IgD-negative memory B cell (primary cell): ENCODE measurements around the gene KLHL12. TPM values are rescaled to one million over a fixed set of nuclear protein-coding genes. Genes with fewer than 3 reads are reported as not detected.

Source experiments
- H3K27ac Mint-ChIP-seq, 3 donors: one replicate each; pipeline ENCODE4 v1.8.0; 2020 to 2022; ENCODE audit warnings: mild to moderate bottlenecking in 3 of 3, mixed read lengths in 3 of 3, moderate library complexity in 1 of 3
- H3K27me3 Mint-ChIP-seq: one replicate; pipeline ENCODE4 v1.8.0; 2021; ENCODE audit warnings: mixed read lengths
- H3K36me3 Mint-ChIP-seq: one replicate; pipeline ENCODE4 v1.8.0; 2020; ENCODE audit warnings: mild to moderate bottlenecking, mixed read lengths
- H3K4me1 Mint-ChIP-seq, 3 donors: one replicate each; pipeline ENCODE4 v1.8.0; 2020 to 2022; ENCODE audit warnings: mixed read lengths in 3 of 3, mild to moderate bottlenecking in 1 of 3
- H3K4me3 Mint-ChIP-seq, 4 donors: one replicate each; pipeline ENCODE4 v1.8.0; 2020 to 2022; ENCODE audit warnings: mild to moderate bottlenecking in 4 of 4, mixed read lengths in 4 of 4, moderate library complexity in 3 of 4
- H3K9me3 Mint-ChIP-seq, 3 donors: one replicate each; pipeline ENCODE4 v1.8.0; 2020 to 2021; ENCODE audit warnings: mixed read lengths in 3 of 3, mild to moderate bottlenecking in 1 of 3
- polyA plus RNA-seq: library from polyadenylated mRNA; unstranded; fragments of 300-500 nt; fragmentation: Illumina TruSeq; gene quantifications from one replicate; pipeline ENCODE4 v1.2.3, GENCODE V29; 2021

The KLHL12 gene
- 15.3 TPM for polyA plus RNA-seq

GRCh38 chr1:202926581-202927491, at the start of gene KLHL12:
Gene KLHL12, minus strand, starts transcription at chr1:202927234. Its CDS starts 2,072 bp downstream, at chr1:202925162.
- no peaks in the 10 kb centered on the region for H3K36me3 Mint-ChIP-seq
- peak within 1 kb of the TSS; percentile 92 to 98 (median 96) for H3K4me3 Mint-ChIP-seq
- H3K27me3 Mint-ChIP-seq, result no peaks in the 10 kb centered on the region
- peaks cover 13 to 15% (median 14%) of the 10 kb centered on the region in 3 donors for H3K4me1 Mint-ChIP-seq
- peak within 1 kb of the TSS; percentile 95 for H3K27ac Mint-ChIP-seq
- no peaks in the 10 kb centered on the region for H3K9me3 Mint-ChIP-seq

DNA sequence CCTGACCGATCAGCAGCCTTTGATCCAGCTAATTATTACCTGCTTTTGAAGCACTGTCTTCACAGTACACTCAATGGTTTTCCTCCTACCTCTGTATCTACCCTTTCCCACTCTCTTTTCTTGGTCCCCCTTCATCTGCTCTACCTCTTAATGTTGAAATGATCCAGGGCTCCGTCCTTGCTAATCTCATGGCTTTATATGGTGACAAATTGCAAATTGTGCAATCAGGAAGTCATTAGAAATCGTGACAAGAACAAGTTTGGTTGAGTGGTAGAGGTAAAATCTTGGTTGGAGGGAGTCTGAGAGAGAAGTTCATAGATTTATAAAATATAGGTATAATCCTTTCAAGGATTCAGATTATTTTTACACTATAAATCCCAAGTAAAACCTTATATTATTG, 49.6 kb upstream of the KLHL12 start:
- Mint-ChIP-seq H3K27me3 (peaks cover 7% of the 10 kb centered on the region), H3K27ac (no peak overlapping the region), H3K36me3 (no peaks in the 10 kb centered on the region), H3K4me3 (no peak overlapping the region), H3K9me3 (no peaks in the 10 kb centered on the region), H3K4me1 (peaks cover 0 to 4% (median under 1%) of the 10 kb centered on the region in 3 donors)

DNA sequence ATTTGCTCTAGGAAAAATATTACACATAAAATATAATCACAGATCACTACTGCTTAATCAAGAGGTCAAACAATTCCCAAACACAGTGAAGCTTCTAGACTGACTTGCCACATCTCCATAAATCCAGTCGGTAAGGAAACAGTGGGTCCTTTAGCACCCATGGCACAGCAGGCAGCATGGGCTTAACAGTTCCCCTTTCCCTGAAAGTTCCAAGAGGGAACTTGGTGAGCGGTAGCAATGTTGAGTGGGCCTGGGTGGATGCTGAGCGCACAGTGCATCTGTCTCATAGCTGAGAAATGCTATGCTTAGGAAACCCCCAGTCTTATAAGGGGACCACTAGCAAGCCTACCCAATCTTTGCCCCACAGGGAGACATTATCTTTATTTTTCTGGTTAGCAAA, 47.8 kb upstream of the KLHL12 start:
- no peak overlapping the region for H3K4me3 Mint-ChIP-seq
- no peaks in the 10 kb centered on the region for H3K36me3 Mint-ChIP-seq
- H3K9me3 Mint-ChIP-seq, result no peaks in the 10 kb centered on the region
- H3K4me1 Mint-ChIP-seq, result peaks cover 0 to 7% (median 1%) of the 10 kb centered on the region in 3 donors
- H3K27ac Mint-ChIP-seq, result no peak overlapping the region
- H3K27me3 Mint-ChIP-seq, result peaks cover 2% of the 10 kb centered on the region

GRCh38 chr1:202972046-202972445, 45.0 kb upstream of the KLHL12 start:
- Mint-ChIP-seq H3K27ac (peak overlapping the region in 1 of 3 donors; percentile 35), H3K27me3 (peaks cover 2% of the 10 kb centered on the region), H3K9me3 (no peaks in the 10 kb centered on the region), H3K36me3 (no peaks in the 10 kb centered on the region), H3K4me1 (peaks cover 17 to 22% (median 17%) of the 10 kb centered on the region in 3 donors), H3K4me3 (no peak overlapping the region)

- no peaks in the 10 kb centered on the region for H3K36me3 Mint-ChIP-seq
Observed at GRCh38 chr1:202968895-202969295, 41.9 kb upstream of the KLHL12 start.

DNA sequence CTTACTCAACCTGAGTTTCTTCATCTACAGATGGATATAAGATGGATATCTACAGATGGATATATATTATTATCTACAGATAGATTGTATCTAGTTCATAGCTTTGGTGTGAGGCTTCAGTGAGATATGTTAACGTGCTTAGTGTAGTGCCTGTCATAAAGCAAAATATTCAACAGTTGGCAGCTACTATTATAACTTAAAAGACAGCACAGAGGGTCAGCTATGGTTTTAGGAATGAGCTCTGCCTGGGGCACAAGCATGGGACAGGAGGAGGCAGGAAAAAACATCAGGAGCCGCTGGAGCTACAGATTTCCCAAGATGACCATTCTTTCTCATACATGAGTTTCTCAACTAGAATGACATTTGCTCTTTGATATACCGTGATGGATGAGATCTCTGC, 41.3 kb upstream of the KLHL12 start:
- peak overlapping the region; percentile 75 to 90 (median 86) for H3K27ac Mint-ChIP-seq
- peaks cover 2% of the 10 kb centered on the region for H3K27me3 Mint-ChIP-seq
- peaks cover 3% of the 10 kb centered on the region for H3K36me3 Mint-ChIP-seq
- H3K4me1 Mint-ChIP-seq, result peaks cover 22 to 25% (median 24%) of the 10 kb centered on the region in 3 donors
- H3K4me3 Mint-ChIP-seq, result peak overlapping the region; percentile 79 to 97 (median 88)
- no peaks in the 10 kb centered on the region for H3K9me3 Mint-ChIP-seq

More at GRCh38 chr1:202968895-202969295, 41.9 kb upstream of the KLHL12 start:
- no peaks in the 10 kb centered on the region for H3K9me3 Mint-ChIP-seq
- H3K27me3 Mint-ChIP-seq, result peaks cover 2% of the 10 kb centered on the region
- H3K4me1 Mint-ChIP-seq, result peaks cover 22 to 25% (median 25%) of the 10 kb centered on the region in 3 donors
- H3K27ac Mint-ChIP-seq, result peak overlapping the region; percentile 75 to 90 (median 78)
- H3K4me3 Mint-ChIP-seq, result peak overlapping the region; percentile 79 to 97 (median 88)

DNA sequence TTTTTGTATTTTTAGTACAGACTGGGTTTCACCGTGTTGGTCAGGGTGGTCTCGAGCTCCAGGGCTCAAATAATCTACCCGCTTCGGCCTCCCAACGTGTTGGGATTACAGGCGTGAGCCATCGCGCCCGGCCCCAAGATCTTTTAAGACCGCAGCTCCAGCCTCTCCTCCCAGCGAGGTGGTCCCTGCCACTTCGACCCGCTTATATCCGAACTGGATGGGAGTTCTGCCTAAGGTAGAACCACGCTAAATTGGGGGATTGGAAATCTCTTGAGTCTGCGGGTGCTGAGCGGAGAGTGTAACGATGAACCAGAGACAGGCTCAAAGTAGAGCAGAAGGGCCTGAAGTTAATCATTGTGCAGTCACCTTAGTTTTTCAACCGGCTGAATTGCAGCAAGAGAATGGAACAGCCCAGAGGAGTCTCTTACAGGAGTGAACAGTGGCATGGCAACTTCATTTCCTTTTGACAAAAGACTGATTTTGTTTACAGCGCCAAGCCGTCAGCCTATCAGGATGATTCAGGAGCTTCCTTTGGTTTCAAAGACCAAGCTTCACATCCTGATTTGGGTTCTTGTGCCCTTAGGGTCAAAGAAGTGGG, 40.7 kb upstream of the KLHL12 start:
- Mint-ChIP-seq H3K9me3 (no peaks in the 10 kb centered on the region), H3K27me3 (peaks cover 2% of the 10 kb centered on the region), H3K4me1 (peaks cover 22 to 25% (median 24%) of the 10 kb centered on the region in 3 donors), H3K27ac (peak overlapping the region; percentile 75 to 93 (median 86)), H3K4me3 (peak overlapping the region; percentile 87 to 97 (median 92)), H3K36me3 (peaks cover 3% of the 10 kb centered on the region)

DNA sequence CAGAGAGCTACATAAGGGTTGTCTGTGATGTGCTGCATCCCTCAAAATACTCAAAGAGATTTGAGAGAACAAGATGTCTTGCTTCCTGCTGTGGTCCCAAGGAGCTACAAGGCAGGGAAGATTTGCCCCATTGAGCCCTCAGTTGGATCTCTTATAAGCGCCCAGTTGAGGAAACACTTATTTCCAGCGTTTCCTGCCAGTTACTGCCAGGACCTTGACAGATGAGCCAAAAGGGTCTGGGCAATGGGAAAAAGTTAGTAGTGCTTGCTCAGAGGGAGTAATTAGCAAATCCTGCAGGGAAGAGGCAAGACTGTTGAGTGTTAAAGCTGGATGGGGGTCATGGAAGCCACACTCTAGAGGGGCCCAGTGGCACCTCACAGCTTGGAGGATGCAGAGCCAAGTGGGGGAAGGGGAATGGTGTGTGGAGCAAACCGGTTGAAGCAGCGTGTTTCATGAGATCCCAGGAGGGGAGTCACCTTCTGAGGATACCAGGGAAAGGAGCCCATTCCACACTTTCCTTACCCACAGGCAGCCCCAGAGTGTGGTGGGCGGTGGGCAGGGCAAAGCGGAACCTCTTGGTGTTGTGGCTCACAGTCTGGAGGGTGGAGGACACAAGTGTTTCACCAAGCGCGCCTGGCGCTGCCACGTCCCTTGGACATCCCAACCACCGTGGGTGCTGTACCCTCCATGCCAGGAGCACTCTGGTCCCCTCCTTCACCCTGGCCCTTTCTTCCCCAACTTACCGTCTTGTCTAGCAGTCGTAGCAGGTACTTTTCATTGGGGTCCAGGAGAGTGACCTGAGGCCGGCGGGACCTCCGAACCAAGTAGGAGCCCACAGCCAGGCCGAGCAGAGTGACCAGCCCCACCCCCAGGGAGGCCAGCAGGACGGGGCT, 39.2 kb upstream of the KLHL12 start:
- H3K4me3 Mint-ChIP-seq, result peak overlapping the region; percentile 81 to 92 (median 86)
- H3K36me3 Mint-ChIP-seq, result peaks cover 3% of the 10 kb centered on the region
- H3K4me1 Mint-ChIP-seq, result peaks cover 22 to 24% (median 23%) of the 10 kb centered on the region in 3 donors
- peak overlapping the region in 2 of 3 donors; percentile 38 to 74 for H3K27ac Mint-ChIP-seq
- H3K27me3 Mint-ChIP-seq, result peaks cover 2% of the 10 kb centered on the region
- H3K9me3 Mint-ChIP-seq, result no peaks in the 10 kb centered on the region

DNA sequence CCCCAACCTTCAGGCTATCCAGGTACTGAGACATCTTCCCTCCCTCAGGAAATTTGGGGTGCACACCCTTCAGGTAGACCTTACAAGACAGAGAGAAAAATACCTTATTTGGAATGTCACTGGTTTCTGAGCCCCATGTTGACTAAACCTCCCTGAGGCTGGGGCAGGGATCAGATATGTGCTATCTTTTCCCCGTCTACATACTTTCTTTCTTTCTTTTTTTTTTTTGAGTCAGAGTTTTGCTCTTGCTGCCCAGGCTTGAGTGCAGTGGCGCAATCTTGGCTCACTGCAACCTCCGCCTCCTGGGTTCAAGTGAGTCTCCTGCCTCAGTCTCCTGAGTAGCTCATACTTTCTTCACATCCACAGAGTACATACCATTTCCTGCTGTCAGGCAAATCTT, 38.4 kb upstream of the KLHL12 start:
- H3K4me1 Mint-ChIP-seq, result peaks cover 22 to 23% (median 22%) of the 10 kb centered on the region in 3 donors
- peaks cover 2% of the 10 kb centered on the region for H3K27me3 Mint-ChIP-seq
- peaks cover 3% of the 10 kb centered on the region for H3K36me3 Mint-ChIP-seq
- H3K9me3 Mint-ChIP-seq, result no peaks in the 10 kb centered on the region
- peak overlapping the region; percentile 38 to 74 (median 71) for H3K27ac Mint-ChIP-seq
- peak overlapping the region in 2 of 4 donors; percentile 85 to 88 for H3K4me3 Mint-ChIP-seq

GRCh38 chr1:202964791-202965410, 37.9 kb upstream of the KLHL12 start:
- H3K27me3 Mint-ChIP-seq, result peaks cover 2% of the 10 kb centered on the region
- H3K27ac Mint-ChIP-seq, result peak overlapping the region in 2 of 3 donors; percentile 38 to 74
- H3K36me3 Mint-ChIP-seq, result peaks cover 3% of the 10 kb centered on the region
- peak overlapping the region in 2 of 4 donors; percentile 66 to 88 for H3K4me3 Mint-ChIP-seq
- peaks cover 21 to 23% (median 22%) of the 10 kb centered on the region in 3 donors for H3K4me1 Mint-ChIP-seq
- no peaks in the 10 kb centered on the region for H3K9me3 Mint-ChIP-seq

DNA sequence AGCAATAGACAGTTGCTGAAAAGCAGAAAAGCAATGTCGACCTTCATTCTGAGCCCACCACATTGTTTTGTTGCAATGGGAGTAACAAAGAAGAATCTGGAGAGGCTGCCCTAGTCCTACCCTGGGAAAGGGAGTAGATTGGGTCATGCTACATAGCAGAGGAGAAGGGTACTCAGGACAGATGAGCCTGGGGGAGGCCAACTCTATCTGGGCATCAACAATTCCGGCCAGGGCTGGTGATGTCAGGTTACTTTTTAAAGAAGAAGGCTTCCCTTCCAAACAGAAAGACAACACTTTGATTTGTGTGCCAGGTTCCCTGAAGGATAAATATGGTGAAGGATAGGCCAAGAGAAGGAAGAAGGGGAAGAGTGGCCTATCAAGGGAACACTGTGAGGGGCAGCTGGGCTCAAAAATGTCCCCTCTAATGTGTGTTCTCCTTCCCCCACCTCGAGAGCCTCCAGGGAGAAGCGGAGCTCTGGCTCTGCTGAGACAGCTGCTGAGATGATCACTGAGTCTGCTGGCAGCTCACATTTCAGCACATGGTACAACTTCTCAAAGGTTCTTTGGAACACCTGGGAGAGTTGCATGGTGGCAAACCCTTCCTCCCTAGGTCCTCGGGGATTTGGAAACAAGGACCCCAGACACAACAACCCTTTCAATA, 34.3 kb upstream of the KLHL12 start:
- Mint-ChIP-seq H3K4me3 (peak overlapping the region in 1 of 4 donors; percentile 78), H3K36me3 (peaks cover 3% of the 10 kb centered on the region), H3K27me3 (no peaks in the 10 kb centered on the region), H3K4me1 (peaks cover 15 to 22% (median 19%) of the 10 kb centered on the region in 3 donors), H3K27ac (no peak overlapping the region), H3K9me3 (no peaks in the 10 kb centered on the region)

GRCh38 chr1:202959276-202959620, 32.2 kb upstream of the KLHL12 start:
- H3K27me3 Mint-ChIP-seq, result no peaks in the 10 kb centered on the region

GRCh38 chr1:202958544-202959275, 31.7 kb upstream of the KLHL12 start:
- Mint-ChIP-seq H3K9me3 (no peaks in the 10 kb centered on the region), H3K27ac (peak overlapping the region; percentile 84 to 91 (median 84)), H3K4me3 (peak overlapping the region; percentile 85 to 94 (median 92)), H3K36me3 (peaks cover 2% of the 10 kb centered on the region), H3K4me1 (peaks cover 18 to 26% (median 26%) of the 10 kb centered on the region in 3 donors), H3K27me3 (no peaks in the 10 kb centered on the region)

More at GRCh38 chr1:202959276-202959620, 32.2 kb upstream of the KLHL12 start:
- no peaks in the 10 kb centered on the region for H3K9me3 Mint-ChIP-seq
- H3K27ac Mint-ChIP-seq, result peak overlapping the region in 1 of 3 donors; percentile 84
- peaks cover 3% of the 10 kb centered on the region for H3K36me3 Mint-ChIP-seq
- peak overlapping the region in 1 of 4 donors; percentile 91 for H3K4me3 Mint-ChIP-seq
- peaks cover 14 to 24% (median 22%) of the 10 kb centered on the region in 3 donors for H3K4me1 Mint-ChIP-seq
